SK-N-MC (cell line): ENCODE results near the gene FMO2.

ENCODE experiments used
- EZH2 ChIP-seq: fragments of 200-600 bp; sonication (generic); IDR thresholded peaks from one replicate; pipeline ENCODE4 v1.6.1; 2017; ENCODE audit warnings: antibody characterized with exemption
- FOXP2 ChIP-seq: optimal IDR thresholded peaks from 2 replicates; pipeline ENCODE3; 2011; ENCODE audit warnings: mild to moderate bottlenecking, moderate library complexity; ENCODE audit not compliant: insufficient read depth; ENCODE audit errors: extremely low read length, control extremely low read depth
- POLR2AphosphoS5 ChIP-seq: IDR thresholded peaks from 2 replicates; pipeline ENCODE4 v1.6.1; 2012; ENCODE audit warnings: mild to moderate bottlenecking, low read depth, low read length, borderline replicate concordance

- no peak for TF ChIP-seq POLR2AphosphoS5
- no peak for TF ChIP-seq FOXP2
- TF ChIP-seq EZH2, result no peak
These were observed 27.7 kb downstream of the FMO2 start for GRCh38 chr1:171212607-171213351.
